ENCODE measurements around the gene ERI3.

ERI3 gene

DNA sequence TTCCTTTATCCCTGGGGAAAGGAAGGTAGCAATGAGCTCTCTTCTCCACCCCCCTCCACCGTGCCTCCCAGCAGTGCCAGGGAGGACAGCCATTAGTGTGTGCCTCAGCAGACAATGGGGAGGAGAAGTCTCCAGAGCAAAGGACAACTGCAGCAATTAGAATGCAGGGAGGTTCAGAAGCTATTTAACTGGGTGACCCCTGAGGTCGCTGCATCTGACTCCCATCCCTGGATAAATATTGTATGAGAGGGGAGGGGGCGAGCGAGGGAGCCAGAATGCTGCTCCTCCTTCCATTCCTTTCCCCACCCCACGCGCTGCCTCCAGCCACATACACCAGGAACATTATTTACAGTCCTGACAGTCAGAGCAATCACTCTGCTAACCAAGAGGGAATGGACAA lies 59.0 kb downstream of the ERI3 start:
- TF ChIP-seq, protein P1, sequence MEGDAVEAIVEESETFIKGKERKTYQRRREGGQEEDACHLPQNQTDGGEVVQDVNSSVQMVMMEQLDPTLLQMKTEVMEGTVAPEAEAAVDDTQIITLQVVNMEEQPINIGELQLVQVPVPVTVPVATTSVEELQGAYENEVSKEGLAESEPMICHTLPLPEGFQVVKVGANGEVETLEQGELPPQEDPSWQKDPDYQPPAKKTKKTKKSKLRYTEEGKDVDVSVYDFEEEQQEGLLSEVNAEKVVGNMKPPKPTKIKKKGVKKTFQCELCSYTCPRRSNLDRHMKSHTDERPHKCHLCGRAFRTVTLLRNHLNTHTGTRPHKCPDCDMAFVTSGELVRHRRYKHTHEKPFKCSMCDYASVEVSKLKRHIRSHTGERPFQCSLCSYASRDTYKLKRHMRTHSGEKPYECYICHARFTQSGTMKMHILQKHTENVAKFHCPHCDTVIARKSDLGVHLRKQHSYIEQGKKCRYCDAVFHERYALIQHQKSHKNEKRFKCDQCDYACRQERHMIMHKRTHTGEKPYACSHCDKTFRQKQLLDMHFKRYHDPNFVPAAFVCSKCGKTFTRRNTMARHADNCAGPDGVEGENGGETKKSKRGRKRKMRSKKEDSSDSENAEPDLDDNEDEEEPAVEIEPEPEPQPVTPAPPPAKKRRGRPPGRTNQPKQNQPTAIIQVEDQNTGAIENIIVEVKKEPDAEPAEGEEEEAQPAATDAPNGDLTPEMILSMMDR (conservative IDR thresholded peaks at IDR 0.05; ENCODE audit: low read depth): no peak
- no peak for DNase-seq (ENCODE audit: low spot score)
- POLR2A ChIA-PET (ENCODE audit: low non-redundant PET): no interaction called here
- H3K27ac ChIP-seq: no peak overlapping the region
- CTCF ChIA-PET: interaction anchor here (0.7 kb wide), 2 partner anchors 22 to 299 kb away, joined by 3 read pairs; no protein-coding TSS in a partner anchor

DNA sequence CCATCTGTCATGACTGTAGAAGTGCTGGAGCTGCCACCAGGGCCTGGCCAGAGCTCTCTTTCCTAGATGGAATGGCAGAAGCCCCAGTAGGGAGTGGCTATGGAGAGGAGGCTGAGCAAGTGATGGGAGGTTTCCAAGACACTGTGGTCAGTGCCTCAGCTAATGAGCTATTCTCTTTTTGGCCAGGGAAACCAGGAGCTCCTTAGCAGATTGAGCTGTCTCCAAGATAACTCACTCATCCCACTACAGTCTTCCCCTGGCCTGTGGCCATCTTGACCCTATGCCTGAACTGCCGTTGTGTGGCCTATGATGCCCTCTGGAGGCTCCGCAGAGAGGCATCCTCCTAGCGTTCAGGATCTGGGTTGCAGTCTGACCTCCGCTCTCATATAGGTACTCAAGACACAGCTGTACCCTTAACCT lies 60.5 kb downstream of the ERI3 start:
- no peak for DNase-seq (ENCODE audit: low spot score)
- TF ChIP-seq, protein P1 (conservative IDR thresholded peaks at IDR 0.05; ENCODE audit: low read depth): no peak
- CTCF ChIA-PET: no interaction called here

DNA sequence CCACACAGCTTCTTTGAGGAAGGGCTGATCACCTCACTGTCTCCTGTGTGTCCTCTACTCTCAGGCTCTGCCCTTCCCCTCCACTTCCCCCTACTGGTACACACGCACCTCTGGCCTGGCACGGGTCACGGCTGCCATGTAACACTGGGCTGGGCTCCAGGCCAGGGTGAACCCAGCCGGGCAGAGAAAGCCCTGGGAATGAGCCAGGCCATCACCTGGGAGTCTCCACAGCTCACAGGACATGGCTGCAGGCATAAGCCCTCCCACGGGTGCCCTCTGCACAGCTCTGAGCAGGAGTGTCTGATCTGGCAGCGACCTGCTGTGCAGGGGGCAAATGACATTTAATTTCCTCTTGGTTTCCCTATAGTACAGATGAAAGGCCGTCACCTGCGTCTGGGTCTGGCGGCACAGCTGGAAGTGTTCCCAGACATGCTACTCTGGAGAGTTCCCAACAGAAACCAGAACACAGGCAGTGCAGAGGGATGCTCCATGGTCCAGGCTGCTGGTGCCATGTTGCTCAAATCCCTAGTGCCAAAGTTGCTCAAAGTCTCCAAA lies 61.2 kb downstream of the ERI3 start:
- TF ChIP-seq, protein P1 (conservative IDR thresholded peaks at IDR 0.05; ENCODE audit: low read depth): no peak
- ChIA-PET CTCF (no interaction called here), POLR2A (ENCODE audit: low non-redundant PET) (no interaction called here)
- no peak for DNase-seq (ENCODE audit: low spot score)
- H3K27ac ChIP-seq: no peak overlapping the region; the same call in 1 of the 2 replicates

More for the DNA sequence above, 60.5 kb downstream of the ERI3 start:
- POLR2A ChIA-PET (ENCODE audit: low non-redundant PET): no interaction called here
- H3K27ac ChIP-seq: no peak overlapping the region

DNA sequence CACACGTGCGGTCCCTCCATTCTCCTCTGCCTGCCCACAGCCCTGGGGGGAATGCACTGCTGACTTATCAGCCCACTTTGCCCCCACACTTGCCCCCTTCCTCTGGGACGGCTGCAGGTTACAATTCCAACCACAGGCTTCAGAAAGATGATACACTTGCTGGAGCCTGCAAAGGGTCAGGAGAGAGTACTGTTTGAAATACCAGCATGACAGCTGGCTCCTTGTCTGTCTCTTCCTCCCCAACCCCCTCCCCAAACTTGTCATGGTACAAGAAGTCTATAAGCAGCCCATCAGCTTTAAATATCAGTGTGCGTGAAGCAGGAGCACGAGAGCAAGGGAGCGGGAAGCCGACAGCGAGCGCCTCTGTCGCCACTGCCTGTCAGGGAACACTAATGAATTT lies 62.4 kb downstream of the ERI3 start:
- ChIA-PET POLR2A (ENCODE audit: low non-redundant PET) (no interaction called here), CTCF (no interaction called here)
- TF ChIP-seq, protein P1 (conservative IDR thresholded peaks at IDR 0.05; ENCODE audit: low read depth): no peak
- no peak overlapping the region for H3K27ac ChIP-seq
- DNase-seq (ENCODE audit: low spot score): no peak

DNA sequence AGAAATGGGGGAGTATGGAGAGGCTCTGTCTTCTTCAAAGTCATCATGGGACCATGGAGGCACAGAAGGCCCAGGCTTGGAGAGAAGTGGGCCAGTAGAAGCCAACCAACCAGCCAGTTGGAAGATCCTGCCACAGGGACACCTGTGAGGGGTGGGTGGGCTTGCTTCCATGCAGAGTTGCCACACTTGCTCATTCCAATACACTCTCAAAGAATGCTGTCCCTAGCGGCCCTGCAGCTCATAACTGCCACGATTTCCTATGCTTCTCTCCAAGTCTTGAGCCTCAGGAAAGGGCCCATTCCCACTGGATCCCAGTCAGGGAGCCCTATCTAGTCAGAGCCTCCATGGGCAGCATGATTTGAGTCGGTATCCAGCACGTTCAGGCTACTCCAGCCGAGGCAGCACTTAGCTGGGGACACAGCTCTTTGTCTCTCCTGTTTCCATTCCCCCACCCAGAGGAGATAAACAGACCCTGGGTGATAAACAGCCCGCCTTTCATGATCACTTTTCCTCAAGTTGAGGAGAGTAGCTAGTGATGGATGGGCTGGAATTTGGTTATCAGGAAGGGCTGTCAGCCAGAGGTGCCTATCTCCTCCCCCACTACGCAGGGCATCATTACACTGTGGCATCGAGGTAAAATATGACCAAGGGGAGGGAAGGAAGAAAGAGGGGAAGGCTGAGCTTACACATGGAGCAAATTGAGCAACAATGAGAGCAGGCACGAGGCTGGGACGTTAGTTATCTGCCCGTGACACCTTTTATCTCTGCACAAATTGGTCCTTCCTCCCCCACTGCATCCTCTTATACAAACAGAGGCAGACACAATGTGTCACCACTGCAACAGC lies 64.6 kb downstream of the ERI3 start:
- ChIA-PET POLR2A (ENCODE audit: low non-redundant PET) (no interaction called here), CTCF (interaction anchor here (0.7 to 1.1 kb wide), 2 partner anchors 28 to 127 kb away, joined by 3 read pairs; no protein-coding TSS in a partner anchor)
- DNase-seq (ENCODE audit: low spot score): no peak
- no peak overlapping the region for H3K27ac ChIP-seq
- TF ChIP-seq, protein P1 (conservative IDR thresholded peaks at IDR 0.05; ENCODE audit: low read depth): no peak

DNA sequence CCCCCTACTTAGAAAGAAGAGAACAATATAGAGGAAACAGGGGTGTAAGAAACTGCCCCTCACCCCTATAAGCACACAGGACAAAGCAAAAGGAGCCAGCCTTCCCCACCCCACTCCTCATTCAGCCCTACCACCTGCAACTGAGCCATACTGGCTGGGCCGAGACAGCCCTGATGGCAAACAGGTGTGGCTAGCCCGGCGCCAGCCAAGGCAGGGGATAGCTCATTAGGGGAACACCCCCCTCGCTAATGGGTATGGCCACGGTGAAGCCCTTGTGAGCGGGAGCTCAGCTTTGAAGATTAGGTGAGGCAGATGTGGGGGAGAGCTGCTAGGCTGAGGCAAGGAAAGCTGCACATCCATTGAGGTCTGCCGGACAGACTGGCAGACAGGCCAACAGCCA lies 65.5 kb downstream of the ERI3 start:
- no peak overlapping the region for H3K27ac ChIP-seq
- ChIA-PET CTCF (interaction anchor here (1.1 kb wide), 1 partner anchor 126 kb away, joined by 3 read pairs; no protein-coding TSS in a partner anchor), POLR2A (ENCODE audit: low non-redundant PET) (no interaction called here)
- TF ChIP-seq, protein P1 (conservative IDR thresholded peaks at IDR 0.05; ENCODE audit: low read depth): no peak
- no peak for DNase-seq (ENCODE audit: low spot score)
